HG03060 (cell line): ENCODE results near the gene USP33.
"Not testable (repeated sequence)": the region's sequence is repeated elsewhere in the genome, so short reads cannot be mapped to it uniquely, and the experiment has no call there.

Source experiments
- ATAC-seq: cut with Tn5 transposase; IDR thresholded peaks from one replicate; pipeline ENCODE4 v1.9.1; 2021; ENCODE audit warnings: low read depth, moderate number of reproducible peaks; ENCODE audit not compliant: unreplicated experiment

Gene USP33

DNA sequence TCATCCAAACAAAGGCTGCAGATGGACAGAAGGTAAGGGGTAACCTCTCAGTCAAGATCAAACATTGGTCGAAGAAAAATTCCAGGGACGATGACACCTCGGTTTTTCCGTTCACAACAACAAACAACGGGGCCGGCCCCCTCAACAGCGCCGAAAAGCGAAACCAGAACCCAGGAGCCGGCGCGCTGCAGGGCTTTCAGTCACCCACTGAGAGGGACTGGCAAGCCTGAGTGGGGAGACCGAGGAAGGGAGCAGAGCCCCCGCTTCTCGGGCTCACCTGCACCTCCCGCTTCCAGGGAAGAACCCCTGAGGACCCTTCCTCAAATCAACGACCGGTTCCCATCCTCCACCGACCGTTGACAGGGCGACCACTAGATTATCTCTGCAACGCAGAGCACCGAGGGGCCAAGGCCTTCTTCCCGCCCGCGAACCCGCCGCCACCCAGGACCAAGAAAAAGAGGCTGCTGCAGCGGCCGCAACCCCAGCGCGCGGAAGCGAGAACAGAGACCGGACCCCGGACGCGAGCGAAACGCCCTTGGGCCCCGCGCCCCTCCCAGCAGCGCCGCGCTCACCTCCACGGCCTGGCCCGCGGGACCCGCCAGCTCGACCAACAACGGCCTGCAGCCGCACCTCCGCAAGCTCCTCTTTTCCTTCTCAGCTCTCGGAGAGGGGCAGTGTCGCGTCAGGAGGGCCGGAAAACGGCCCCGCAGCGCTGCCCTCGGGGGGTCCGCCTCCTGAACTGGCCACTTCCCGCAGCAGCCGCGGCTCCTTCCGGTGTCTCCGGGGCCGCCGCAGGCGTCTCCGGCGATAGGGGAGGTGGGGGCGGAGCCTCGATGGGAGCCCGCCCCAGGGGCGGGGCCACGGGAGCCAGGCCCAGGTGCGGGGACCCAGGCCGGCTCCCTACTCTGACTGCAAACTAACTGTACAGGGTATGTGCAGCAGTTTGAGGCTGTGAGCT, at the start of gene USP33:
Gene USP33, minus strand, starts transcription at position 782 of the 958 bp plus-strand sequence. CDS start 18,155 bp downstream, outside the sequence.
- peak; percentile 81 for ATAC-seq

DNA sequence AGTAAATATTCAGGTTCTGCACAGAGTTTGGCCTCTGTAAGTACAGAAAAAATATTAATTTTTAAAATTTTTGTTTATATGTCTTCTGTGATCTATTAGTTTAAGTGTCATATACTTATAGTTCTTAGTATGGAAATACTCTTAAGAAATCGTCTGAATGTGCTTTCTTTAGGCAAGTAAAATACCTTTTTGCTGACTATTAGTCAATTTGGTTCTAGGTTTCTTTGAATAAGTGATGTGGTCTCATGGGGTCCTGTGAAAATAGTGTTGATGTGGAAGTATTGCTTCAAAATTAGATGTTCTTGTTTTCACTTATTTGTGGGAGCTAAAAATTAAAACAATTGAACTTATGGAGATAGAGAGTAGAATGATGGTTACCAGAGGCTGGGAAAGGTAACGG, 43.7 kb upstream of the USP33 start:
- no peak for ATAC-seq

DNA sequence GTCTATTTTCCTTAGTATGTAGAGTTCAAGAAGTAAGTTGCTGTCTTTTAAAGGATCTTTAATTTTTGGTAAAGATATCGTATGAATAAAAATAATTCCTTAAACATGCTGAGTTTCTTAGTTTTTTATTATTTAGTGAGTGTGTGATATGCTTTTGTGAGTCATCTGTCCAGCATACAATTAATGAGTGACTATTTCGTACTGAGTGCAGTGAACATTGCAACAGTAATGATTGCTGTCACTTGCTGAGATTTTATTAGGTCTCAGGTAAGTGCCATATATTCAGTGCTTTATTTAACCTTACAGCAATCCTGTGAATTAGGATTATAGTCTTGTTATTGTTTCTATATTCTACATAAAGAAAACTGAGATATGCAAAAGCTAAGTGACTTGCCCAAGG, 42.4 kb upstream of the USP33 start:
- no peak for ATAC-seq

DNA sequence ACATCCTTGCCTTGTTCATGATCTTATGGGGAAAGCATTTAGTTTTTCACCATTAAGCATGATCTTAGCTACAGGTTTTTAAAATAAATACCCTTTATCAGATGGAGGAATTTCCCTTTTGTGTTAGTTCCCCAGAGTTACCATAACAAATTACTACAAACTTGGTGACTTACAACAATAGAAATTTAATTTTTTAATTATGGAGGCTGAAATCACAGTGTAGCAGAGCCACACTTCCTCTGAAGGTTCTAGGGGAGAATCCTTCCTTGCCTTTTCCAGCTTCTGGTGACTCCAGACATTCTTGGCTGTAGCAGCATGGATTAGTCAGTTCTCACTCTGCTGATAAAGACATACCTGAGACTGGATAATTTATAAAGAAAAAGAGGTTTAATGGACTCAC, 38.3 kb upstream of the USP33 start:
- no peak for ATAC-seq

DNA sequence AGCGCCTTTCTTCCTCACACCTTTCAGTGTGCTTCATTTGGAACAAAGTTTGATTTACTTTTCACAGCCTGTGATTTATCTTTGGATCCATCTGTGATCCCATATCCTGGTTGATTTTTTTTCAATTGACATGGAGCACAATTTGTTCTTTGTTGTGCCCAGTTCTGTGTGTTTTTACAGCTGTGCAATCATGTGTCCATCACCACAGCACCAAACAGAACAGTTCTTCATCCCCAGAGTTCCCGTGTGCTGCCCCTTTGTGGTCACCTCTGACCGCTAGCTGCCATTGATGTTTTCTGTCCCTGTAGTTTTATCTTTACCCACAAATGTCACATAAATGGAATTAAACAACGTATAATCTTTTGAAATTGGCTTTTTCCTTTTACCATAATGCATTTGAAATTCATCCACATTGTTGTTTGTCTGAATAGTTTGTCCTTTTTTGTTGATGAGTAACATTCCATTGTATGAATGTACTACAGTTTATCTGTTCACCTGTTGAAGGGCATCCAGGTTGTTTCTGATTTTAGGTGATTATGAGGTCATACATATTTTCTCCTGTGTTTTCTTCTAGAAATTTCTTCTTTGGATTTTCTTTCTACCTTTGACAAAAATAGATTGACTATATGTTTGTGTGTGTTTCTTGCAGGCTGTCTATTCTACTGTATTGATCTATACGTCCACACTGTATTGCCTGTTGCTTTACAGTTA, 37.2 kb upstream of the USP33 start:
- no peak for ATAC-seq

DNA sequence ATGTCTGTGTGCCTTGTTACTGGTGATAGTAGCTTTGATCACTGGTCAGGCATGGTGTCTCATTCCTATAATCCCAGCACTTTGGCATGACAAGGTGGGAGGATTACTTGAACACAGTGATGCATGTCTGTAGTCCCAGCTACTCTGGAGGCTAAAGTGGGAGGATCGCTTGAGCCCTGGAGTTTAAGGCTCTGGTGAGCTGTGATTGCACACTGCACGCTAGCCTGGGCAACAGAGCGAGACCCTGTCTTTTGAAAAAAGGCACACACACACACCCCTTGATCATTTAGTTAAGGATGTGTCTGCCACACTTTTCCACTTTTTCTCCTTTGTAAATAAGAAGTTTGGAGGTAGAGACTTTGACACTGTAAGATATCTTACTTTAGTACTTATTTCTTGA, 34.9 kb upstream of the USP33 start:
- ATAC-seq, result no peak

DNA sequence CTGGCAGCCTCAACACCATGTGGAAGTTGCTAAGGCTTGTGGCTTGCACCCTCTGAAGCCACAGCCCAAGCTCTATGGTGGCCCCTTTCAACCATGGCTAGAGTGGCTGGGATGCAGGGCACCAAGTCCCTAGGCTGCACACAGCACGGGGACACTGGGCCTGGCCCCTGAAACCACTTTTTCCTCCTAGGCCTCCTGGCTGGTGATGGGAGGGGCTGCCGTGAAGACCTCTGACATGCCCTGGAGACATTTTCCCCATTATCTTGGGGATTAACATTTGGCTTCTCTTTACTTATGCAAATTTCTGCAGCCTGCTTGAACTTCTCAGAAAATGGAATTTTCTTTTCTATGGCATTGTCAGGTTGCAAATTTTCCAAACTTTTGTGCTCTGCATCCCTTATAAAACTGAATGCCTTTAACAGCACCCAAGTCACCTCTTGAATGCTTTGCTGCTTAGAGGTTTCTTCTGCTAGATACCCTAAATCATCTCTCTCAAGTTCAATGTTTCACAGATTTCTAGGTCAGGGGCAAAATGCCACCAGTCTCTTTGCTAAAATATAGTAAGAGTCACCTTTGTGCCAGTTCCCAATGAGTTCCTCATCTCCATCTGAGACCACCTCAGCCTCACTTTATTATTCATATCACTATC, 26.6 kb upstream of the USP33 start:
- ATAC-seq, result not testable (repeated sequence)

DNA sequence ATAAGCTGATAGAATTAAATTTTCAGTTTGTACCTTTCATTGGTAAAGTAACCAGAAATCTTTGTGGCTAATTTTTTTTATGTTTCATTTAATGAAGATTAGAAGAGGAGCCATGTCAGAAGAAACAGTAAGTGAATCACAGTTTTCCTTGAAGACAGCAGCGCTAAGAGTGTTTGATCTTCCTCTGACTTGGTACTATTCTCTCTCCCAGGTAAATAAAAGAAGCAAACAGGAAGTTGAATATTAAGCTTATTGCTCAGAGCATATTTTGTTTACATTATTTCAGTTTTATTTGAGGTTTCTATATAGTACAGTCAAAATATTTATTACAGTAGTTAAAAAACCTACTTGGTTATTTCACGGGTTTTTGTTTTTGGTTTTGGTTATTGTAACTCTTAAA, 23.5 kb upstream of the USP33 start:
- no peak for ATAC-seq

DNA sequence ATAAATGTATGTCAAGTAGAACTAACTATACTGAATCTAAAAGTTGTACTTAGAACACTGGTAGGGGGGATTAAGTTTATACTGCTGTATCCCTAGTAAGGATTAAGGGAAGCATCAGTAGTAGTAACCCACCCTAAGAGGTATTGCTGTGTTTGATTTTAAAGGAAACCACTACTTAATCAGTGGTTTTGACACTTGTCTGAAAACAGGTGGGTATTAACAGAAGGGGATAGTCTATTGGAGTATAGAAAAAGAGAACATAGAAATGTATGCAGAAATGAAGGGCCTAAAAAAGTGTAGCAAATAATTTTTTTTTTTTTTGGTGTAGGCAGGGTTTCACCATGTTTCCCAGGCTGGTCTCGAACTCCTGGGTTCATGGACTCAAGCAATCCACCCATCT, 22.0 kb upstream of the USP33 start:
- no peak for ATAC-seq

DNA sequence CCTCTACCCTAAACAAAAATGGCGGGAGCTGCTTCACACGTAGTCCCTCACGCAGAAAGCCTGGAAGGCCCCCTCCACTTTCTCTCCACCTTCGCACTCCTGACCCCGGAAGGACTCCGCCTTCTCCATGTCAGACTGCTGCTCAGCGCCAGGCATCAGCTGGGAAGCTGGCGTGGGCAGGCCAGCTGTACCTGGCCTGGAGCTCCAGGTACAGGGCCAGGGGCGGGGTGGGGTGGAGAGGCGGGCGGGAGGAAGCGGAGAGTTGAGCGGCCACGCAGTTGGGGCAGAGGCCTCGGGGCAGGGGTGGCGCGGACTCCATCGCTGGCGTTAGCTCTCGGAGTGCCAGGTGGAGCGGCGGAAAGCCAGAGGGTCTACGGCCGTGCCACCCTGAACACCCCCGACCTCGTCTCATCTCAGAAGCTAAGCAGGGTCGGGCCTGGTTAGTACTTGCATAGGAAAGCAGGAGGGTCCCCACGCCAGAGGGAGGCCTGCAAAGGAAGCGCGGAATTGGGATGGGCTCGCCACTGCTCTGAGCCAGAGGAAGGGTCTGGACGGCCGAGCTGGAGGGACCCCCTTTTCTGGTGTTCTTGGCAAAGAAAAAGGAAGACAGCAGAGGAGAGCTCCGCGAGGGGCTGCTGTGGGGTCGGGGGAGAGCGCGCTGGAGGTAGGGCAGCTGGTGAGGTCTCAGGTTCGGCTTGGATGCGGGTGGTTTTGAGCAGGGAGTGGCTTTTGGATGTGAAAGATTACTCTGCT, 20.1 kb upstream of the USP33 start, which contains the start of gene MIGA1:
Gene MIGA1, plus strand, starts transcription at position 121 of the 753 bp plus-strand sequence. CDS start 3,604 bp downstream, outside the sequence.
- ATAC-seq, result peak; percentile 92

DNA sequence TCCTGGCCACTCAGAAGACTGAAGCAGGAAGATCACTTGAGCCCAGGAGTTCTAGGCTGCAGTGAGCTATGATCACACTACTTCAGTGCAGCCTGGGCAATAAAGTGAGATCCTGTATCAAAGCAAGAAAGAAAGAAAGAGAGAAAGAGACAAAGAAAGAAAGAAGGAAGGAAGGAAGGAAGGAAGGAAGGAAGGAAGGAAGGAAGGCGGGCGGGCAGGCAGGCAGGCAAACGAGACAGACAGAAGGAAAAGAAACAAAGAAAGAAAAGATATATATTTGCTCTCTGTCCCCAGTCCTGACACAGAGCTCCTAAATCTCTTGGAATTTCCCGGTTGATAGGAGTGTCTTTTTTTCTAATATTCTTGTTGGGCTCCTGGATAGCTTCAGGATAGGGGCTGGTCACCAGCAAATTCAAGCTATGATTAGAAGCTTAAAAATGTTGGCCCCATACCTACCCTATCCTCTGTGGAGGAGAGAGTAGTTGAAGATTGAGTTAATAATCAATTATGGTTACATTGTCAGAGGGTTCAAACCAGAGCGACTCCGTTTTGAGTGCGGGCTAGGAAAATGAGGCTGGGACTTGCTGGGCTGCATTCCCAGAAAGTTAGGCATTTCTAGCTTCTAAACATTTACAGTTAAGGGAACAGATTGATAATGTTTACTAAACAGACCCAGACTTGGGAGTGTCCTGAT, 16.5 kb upstream of the USP33 start:
- no peak for ATAC-seq

DNA sequence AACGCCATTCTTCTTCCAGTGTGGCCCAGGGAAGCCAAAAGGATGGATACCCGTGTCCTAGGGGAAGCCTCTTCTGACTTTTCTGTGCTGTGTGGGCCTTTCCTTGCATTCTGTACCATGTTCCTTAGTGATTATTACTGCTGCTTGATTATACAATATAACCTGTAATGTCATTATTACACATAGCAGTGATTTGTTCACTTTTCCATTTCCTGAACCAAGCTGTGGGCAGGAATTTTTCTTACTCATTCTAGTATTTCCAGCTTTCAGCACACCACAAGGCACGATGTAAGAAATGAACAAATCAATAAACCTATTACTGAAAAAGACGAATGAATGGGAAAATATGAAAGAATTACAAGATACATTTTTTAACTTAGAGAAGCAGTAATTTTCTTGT, 8.4 kb upstream of the USP33 start:
- ATAC-seq, result no peak

DNA sequence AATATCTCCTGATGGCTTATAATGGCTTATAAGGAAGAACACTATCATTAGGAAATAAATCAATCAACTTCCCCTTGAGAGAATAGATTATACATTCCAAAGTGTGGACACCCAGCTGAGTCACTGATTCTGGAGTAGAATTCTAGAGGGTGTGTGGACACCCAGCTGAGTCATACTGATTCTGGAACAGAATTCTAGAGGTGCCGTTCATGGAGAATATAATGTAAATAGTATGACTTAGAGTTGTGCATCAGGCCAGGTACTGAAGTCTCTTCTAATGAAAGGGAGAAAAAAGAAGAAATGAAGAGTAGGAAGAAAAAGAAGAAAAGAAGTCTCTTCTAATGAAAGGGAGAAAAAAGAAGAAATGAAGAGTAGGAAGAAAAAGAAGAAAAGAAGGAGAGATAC, 2.4 kb upstream of the USP33 start:
- ATAC-seq, result no peak

DNA sequence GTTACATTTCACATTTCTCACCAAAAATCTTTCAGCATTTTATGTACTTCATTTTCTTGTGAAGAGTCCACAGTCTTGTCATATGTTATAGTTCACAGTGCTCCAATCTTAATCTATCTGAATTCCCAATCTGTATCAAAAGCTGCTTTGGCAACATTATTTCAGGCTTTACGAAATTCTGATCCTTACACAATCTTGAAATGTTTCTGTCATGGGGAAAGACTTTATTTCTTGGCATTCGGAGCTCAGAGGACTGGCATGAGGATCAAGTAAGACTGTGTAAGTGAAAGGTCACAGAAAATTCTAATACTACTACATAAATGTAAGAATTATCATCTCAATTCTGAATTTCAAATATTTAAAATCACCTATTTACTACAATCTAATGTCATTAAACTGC, 2.0 kb downstream of the USP33 start:
- ATAC-seq, result no peak

DNA sequence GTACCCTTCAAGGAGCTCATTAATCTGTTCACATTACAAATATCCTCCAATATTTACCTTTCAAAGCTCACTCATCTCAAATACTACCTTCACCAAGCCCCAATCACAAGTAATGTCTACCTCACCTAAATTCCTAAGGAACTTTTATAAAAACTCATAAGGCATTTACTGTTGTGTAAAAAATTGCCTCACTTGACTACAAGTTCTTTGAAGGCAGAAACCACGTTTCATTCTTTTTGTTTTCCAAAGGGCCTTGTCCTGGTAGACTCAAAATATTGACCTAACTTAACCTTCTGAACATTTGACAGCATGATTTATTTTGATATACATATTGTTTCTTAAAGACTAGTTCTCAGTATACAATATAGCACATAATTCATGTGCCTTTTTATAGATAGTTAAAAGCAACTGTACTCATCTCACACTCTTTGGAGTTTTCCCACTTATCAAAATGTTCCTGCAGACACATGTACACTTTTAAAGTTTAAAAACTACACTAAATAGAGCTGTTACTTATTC, 2.5 kb downstream of the USP33 start:
- no peak for ATAC-seq

DNA sequence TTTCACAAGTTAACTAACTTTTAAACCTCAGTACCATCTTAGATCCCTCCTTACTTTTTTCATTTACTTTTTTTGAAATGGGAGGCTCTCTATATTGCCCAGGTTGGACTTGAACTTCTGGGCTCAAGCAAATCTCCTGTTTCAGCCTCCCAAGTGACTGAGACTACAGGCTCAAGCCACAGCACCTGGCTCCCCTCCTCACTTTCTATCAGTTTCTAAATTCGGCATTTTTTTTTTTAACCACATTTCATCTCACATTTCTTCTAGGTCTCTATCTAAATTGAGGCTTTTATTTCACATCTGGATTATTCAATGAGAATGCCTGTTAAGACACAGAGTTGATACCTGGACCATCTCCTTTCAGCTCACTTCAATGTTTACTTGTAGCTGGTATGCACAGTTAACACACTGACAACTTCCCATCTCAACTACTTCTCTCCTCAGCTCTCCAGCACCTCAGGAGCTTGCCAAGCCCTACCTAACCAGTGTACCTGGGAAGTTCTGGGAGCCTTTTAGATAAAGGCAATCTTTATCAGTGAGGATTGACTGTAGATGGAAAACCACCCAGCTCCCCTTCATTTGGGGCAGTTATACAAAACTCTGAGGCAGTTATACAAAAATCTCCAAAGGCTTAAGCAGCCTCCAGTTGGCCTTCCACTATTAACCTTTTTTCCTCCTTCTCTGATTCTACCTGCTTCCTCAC, 3.4 kb downstream of the USP33 start:
- ATAC-seq, result no peak

DNA sequence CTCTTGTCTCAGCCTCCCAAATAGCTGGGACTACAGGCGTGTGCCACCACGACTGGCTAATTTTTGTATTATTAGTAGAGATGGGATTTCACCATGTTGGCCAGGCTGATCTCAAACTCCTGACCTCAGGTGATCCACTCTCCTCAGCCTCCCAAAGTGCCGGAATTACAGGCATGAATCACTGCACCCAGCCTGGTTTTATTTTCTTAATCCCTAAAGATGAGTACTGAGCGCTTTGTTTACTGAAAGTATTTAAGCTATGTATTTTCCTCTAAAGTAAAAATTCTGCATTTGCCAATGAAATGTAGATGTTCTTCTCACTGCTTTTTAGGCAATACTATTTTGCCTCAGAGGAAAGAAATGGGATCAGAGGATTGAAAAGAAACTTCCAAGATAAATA, 10.2 kb downstream of the USP33 start:
- ATAC-seq, result not testable (repeated sequence)

DNA sequence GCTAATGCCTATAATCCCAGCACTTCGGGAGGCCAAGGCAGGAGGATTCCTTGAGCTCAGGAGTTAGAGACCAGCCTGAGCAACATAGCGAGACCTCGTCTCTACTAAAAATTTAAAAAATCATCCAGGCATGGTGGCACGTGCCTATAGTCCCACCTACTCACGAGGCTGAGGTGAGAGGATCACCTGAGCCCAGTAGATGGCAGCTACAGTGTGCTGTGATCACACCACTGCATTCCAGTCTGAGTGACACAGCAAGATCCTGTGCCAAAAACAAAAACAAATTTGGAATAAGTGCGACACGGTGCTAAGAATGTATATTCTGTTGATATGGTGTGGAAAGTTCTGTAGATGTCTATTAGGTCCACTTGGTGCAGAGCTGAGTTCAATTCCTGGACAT, 15.1 kb downstream of the USP33 start:
- no peak for ATAC-seq

DNA sequence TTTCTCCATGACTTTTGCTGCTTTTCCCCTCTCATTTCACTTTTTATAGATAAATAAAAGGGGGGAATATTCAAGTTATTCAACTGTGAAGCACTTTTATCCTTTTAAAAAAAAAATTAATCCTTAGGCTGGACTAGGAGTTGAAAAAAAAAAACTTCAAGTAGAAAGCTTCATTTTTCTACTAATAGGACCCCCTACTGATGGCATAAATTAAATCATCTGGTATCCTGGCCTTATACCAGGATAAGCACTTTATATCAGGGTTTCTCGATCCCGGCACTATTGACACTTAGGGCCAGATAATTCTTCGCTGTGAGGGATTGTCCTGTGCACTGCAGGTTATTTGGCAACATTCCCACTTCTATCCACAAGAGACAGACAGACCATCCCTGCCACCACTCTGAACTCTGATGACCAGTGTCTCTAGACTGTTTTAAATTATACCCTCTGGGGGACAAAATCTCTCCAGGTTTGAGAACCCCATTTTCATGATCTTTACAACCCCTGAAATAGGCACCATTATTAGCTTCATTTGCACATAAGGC, 17.6 kb downstream of the USP33 start:
- no peak for ATAC-seq
